C4-2B (cell line): ENCODE data around the gene CHAF1B.

Experiments used
- CTCF ChIP-seq: fragments of 450-650 bp; conservative IDR thresholded peaks from 2 replicates; pipeline ENCODE4 v1.5.1; 2017; ENCODE audit warnings: mild to moderate bottlenecking
- ZFX ChIP-seq: fragments of 450-650 bp; IDR thresholded peaks from 2 replicates; pipeline ENCODE4 v1.6.1; 2017

GRCh38 chr21:36422279-36423098 lies 37.3 kb downstream of the CHAF1B start:
- peak; percentile 87 for TF ChIP-seq CTCF
- TF ChIP-seq ZFX, result no peak
